Activated CD4-positive, CD25-positive, alpha-beta regulatory T cell treated with anti-CD3 and anti-CD28 coated beads, Interleukin-2, amount 50 U/mL, for 72 hours (primary cell): ENCODE measurements around the gene ZNFX1.
A peak's percentile ranks its signal among the peaks of the same experiment; 100 is the strongest.

Experiments used
- DNase-seq: peaks from one replicate; pipeline ENCODE4 v3.0.0; 2021

The ZNFX1 gene

GRCh38 chr20:49291200-49291599 is 13.3 kb upstream of the ZNFX1 start:
- DNase-seq, result no peak

DNA sequence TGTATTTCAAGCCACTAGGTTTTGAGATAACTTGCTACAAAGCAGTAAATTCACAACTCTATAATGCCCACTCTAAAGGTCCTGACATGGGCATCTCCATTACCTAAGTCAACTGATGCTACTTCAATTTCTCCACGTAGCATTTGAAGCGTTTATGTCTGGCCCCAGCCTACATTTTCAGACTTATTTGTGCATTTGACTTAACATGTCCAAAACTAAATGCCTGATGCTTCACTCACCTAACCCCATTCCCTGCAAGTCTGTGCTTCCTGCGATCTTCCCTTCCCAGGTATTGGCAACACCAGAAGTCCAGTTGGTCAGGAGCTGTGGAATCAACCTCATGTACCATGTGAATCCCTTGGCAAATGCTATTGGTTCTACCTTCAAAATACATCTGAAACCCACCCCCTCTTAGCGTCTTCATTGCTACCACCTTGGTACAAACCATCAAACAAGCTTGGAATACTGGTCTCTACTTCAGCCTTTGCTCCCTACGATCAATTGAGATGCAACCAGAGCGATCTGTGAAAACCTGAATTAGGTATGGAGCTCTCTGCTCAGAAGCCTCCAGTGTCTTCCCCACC is 12.8 kb upstream of the ZNFX1 start:
- no peak for DNase-seq

DNA sequence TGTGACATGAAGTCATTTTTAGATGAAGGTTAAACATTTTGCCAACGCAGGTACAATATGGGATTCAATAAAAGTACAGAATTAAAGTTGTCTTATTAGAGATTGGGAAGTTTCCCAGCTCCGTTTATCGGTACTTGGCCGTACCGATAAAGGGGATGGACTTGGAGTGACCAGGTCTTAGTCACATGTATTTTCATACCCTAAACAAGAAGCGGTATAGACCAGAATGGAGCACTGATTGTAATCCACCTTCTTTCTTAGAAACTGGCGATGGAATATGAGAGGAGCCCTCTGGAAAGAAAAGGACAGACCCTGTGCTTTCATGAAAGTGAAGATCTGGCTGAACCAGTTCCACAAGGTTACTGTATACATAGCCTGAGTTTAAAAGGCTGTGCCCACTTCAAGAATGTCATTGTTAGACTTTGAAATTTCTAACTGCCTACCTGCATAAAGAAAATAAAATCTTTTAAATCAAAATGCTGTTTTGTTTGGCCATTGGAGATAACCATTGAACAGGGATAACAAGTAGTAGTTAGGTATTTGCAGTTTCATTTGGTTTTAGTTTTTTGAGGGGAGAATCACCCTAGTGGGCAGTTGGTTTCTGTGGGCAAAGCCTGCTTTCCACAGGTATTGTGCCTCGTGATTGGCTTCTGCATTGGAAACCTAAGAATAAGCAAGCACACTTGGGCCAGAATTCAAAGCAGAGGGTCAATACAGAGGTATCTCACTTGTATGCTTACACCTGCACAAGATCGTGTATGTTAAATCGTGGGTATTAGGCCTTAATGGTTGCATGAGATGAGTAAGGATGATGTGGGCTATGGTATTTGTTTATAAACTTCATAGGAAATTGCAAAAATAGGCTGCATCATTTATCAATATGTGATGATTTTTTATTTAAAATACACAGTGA is 11.2 kb upstream of the ZNFX1 start:
- no peak for DNase-seq

DNA sequence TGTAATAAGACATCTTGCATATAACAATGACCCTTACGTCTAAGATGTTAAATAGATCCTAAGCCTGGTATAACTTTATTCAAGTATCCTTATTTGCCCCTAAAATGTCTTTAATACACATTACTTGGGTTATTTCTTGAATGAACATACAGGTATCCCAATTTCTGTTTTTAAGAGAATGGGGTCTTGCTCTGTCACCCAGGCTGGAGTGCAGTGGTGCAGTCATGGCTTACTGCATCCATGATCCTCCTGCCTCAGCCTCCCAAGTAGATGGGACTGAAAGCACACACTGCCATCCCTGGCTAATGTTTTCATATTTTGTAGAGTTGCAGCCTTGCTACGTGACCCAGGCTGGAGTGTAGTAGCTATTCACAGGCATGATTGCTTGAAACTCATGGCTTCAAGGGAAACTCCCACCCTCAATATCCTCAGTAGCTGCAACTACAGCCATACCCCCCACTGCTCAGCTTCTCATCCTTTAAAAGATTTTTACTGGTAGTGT is 10.4 kb upstream of the ZNFX1 start:
- no peak for DNase-seq

- no peak for DNase-seq
Observed at GRCh38 chr20:49287555-49288249, 9.8 kb upstream of the ZNFX1 start.

- no peak for DNase-seq
Observed at GRCh38 chr20:49286689-49287551, 9.1 kb upstream of the ZNFX1 start.

- no peak for DNase-seq
Observed at GRCh38 chr20:49285813-49286494, 8.1 kb upstream of the ZNFX1 start.

DNA sequence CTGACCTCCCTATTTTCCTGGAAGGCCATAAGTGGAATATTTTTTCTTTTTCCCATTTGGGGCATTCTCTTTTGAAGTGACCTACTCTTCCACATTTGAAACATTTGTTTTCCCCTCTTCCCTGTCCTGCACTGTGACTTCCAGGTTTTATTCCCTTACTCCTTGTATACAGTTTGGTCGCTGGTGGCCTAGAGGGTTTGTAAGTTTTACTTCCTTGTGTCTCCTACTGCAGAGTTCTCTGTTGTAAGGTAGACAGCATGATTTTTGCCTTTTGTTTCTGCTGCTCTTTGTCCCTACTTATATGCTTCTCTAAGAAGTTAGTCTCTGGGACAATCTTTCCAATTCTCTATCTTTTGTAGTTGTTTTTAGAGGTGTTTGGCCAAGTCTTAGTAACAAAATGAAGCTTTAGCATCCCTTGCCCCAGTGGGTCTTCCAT is 7.4 kb upstream of the ZNFX1 start:
- DNase-seq, result no peak

GRCh38 chr20:49284818-49285217 is 7.0 kb upstream of the ZNFX1 start:
- no peak for DNase-seq

DNA sequence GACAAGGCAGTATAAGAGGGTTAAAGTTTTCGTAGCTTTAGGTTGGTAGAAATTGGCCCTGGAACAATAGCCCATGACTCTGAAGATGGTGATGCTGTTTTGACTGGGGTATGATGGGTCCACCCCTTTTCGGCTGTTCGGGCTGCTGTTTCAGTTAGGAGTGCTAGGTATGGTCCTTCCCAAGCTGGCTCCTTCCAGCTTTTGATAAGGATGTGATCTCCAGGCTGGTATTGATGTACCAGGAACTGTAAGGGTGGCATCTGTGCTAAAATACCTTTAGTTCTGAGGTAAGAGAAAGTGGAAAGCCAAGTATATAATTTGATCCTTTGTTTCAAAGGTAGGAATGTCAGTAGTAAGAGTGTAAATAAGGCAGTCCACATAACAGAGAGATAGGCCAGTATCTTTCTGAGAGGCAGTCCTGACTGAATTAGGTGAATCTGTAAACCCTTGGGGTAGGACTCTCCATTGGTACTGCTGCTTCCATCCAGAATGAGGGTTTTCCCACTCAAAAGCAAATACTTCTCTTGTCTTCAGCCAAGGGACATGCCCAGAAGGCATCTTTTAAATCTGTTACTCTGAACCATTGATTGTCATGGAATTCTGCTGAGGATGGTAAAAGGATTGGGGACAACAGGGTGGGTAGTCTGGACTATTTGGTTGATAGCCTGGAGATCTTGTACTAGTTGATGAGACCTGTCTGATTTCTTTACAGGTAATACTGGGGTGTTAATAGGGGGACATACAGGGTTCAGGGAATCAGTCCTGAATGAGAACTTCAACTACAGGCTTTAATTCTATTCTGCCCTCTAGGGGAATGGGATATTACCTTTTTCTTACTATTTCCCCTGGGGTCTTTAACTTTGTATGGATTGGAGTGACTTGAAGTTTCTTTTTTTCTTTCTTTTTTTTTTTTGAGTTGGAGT is 6.1 kb upstream of the ZNFX1 start:
- DNase-seq, result no peak

- DNase-seq, result no peak
Observed at GRCh38 chr20:49283176-49283702, 5.4 kb upstream of the ZNFX1 start.

DNA sequence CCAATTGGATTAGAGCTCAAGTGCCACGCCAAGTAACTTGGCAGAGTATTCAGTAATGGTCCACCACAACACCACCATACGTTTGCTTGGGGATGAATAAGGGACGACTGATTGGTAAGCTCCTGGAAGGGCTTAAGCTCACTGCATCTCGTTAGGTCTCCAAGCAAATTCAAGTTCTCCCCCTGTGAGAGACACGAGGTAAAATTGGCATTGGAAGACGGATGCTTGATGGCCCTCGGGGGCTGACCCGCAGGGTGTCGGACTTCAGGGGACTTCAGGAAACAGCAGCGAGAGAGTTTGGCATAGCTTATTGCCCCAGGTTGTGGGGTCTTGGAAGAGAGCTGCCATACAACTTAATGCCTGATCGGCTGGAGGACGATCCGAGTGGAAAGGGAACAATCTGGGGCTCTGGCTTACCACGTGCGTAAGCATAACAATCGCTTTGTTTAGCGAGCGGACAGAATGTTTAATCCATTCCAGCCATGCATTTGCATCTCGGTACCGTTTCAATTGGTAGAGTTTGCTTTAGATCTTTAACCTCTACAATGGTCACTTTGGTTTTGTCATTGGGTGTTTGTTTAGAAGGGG is 4.8 kb upstream of the ZNFX1 start:
- no peak for DNase-seq

DNA sequence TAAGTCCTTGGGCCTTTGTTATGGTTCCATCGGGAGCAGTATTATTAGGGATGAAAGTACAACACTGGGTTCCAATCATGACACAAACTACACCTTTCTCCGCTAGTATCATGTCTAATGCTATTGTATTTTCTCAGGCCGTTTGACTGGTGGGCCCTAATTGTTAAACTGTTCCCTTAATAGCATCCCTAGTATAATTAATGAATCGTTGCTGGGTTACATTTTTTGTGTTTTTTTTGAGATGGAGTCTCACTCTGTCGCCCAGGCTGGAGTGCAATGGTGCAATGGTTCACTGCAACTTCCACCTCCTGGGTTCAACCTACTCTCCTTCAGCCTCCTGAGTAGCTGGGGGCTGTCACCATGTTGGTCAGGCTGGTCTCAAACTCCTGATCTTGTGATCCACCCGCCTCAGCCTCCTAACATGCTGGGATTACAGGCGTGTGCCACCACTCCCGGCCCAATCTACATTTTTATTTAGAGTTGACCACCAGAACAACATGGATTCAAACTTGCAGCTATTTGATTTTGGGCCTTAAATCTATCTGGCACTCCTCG is 4.1 kb upstream of the ZNFX1 start:
- DNase-seq, result no peak

DNA sequence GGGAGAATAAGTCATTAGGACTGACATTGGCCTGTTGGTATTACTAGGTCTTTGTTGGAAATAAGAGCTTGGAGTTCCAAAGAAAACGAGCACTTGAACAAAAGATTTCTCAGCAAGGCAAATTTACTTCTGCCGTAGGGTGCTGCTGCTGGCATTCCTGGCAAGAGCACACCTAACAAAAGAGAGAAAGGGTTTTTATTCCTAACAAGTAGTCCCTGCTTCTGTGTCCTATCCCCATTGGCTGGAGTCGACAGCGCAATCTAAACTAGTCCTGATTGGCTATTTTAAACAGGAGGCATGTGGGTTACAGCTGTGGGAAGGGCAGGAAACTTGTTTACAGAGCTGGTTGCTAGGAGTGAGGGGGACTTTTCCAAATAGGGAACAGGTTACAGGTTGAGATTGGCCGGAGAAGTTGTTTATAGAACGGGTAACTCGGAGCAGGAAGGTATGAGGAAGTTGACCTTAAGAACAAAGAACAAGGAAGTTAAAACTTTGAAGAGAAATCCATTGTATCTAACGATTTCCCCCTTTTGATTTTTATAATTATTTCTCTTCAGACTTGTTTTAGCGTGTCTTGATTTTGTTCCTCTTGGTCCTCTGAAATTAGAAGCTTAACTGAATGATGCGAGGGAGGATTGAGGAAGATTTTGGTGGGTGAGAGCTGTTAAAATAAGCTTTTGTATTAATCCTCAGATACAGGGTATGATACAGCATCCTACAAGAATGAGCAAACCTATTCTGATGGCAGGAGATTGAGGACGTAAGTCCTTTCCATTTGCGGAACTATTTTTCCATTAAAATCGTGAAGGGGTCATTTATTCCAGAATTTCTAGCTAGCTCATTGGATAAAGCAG is 3.4 kb upstream of the ZNFX1 start:
- no peak for DNase-seq

DNA sequence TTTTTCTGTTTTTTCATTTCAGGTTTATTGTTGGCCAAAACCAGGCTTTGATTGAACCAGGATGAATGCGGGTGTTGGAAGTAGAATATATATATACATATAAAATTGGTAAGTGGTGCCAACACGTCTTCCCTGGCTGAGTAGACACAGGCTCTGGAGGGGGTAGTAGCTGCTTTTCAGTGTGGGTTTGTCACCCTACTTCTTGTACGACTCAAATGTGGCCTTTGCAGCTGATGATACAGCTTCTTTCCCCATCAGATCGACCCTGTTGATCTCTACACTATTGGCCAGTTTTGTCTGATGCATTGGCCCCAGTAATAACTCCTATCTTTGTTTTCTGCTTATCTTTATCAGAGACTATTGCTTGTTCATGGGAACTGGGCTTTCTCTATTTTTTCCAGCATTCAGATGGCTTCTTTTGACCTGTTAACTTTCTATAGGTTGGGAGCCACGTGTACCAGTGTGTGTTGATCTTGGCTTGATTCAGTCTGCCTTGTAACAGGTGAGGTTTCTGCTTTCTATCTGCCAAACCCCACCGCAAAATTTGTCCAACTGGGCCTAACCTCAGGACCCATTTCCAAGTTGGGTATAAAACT is 2.7 kb upstream of the ZNFX1 start:
- DNase-seq, result no peak

DNA sequence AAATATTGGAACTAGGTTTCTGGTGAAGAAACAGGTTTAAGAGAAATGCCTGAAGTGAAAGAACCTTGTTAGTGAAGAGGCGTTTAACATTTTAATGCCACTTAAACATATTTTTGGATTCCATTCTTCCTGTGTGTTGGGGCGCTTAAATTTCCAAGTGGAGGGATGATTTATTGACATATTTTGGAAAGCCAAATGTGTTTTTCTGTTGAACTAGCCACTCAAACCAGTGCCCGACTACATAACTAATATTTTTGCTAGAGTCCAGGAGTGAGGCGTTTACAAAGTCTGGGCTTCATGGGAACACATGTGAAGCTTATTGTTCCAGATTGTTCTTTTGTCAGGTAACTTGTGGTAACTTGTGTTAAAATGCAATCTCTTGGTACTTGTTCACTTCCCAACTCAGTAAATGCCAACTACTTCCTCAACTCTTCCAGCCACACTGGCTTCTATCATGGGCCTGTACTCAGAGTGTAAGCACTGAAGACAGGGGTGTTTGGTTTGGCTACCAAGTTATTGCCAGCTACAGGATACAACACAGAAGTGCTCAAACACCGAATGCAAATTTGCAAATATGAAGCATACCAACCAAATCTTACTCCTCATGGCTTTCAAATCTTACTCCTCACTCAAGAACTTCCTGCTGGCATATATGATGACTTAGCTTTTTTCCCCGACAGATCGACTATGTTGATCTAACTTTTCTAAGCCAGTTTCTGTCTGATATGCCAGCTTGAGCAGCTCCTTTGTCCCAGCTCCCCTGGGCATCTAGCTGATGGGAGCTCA is 2.0 kb upstream of the ZNFX1 start:
- no peak for DNase-seq

DNA sequence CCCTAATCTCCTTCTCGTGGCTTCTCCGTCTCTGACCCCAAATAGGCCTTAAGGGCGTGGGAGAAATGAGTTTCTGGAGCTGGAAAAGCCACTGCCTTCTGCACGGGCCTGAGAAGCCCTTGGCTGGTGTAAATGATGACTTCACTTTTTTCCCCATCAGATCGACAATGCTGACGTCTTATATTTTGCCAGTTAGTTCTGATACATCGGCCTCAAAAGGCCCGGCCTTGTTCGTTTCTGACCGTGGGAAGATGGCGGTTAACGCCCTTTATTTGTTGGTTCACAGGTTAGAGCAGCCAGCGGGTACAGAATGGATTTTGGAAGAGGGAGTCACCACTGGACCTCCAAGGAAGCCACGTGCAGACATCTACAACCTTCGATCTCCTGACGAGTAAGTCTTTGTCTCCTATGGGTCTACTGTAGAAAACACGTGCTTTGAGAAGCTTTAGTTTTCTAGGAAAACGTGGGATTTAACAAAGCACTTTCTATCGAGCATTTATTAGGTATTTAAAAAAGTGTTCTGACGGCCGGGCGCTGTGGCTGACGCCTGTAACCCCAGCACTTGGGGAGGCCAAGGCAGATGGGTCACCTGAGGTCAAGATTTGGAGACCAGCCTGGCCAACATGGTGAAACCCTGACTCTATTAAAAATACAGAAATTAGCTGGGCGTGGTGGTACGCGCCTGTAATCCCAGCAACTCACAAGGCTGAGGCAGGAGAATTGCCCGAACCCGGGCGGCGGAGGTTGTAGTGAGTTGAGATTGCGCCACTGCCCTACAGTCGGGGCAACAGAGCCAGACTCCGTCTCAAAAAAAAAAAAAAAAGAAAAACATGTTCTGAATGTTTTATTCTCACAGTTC is 1.2 kb upstream of the ZNFX1 start:
- peak; percentile 48 for DNase-seq
